ENCODE measurements around the gene NPBWR2.
"Not testable (repeated sequence)": the region's sequence is repeated elsewhere in the genome, so short reads cannot be mapped to it uniquely, and the experiment has no call there.

NPBWR2 gene

GRCh38 chr20:64119681-64120341, 12.4 kb upstream of the NPBWR2 start:
- DNase-seq (ENCODE audit: extremely low read depth in 1 of 2, low read depth in 1 of 2), result no peak

- no peak for DNase-seq (ENCODE audit: extremely low read depth in 1 of 2, low read depth in 1 of 2)
Measured at GRCh38 chr20:64119301-64119680, 11.9 kb upstream of the NPBWR2 start.

DNA sequence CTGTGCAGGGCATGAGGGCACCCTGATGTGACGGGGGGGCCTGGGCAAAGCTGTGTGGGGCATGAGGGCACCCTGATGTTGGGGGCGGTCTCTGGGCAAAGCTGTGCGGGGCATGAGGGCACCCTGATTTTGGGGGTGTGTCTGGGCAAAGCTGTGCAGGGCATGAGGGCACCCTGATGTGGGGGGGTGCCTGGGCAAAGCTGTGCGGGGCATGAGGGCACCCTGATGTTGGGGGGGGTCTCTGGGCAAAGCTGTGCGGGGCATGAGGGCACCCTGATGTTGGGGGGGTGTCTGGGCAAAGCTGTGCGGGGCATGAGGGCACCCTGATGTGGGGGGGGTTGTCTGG, 10.0 kb upstream of the NPBWR2 start:
- not testable (repeated sequence) for DNase-seq (ENCODE audit: extremely low read depth in 1 of 2, low read depth in 1 of 2)

DNA sequence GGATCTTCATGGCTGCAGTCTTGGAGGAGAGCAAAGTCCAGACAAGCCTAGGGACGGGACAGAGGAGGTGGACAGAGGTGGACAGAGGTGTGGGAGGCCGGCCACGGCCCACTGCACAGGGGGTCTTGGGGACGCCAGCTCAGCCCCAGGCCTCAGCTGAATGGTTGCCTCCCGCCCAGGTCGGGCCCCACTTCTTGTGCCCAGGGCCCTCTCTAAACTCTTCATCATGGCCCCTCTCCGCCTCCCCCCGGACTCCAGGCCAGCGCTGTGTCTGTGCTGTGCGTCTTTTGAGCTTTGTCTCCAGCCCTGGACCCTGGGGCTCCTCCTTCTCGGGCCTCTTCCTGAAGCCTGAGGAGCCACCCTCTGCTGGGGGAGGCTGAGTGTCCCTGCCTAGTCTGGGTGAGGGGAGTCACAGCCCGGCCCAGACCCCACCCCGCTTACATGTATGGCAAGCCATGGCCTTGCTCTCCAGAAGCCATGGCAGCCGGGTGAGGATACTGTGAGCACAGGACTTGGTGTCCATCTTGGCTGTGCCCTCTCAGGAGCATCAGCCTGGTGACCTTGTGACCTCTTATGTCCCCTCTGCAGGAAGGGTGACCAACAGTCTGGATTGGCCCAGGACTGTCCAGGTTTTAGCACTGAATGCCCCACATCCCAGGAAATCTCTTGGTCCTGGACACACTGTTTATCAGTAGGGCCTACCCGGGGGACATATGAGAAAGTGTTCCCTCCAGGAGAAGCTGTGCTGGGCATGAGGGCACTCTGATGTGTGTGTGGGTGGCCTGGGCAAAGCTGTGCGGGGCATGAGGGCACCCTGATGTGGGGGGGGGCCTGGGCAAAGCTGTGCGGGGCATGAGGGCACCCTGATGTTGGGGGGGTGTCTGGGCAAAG, 9.4 kb upstream of the NPBWR2 start:
- no peak for DNase-seq (ENCODE audit: extremely low read depth in 1 of 2, low read depth in 1 of 2)

DNA sequence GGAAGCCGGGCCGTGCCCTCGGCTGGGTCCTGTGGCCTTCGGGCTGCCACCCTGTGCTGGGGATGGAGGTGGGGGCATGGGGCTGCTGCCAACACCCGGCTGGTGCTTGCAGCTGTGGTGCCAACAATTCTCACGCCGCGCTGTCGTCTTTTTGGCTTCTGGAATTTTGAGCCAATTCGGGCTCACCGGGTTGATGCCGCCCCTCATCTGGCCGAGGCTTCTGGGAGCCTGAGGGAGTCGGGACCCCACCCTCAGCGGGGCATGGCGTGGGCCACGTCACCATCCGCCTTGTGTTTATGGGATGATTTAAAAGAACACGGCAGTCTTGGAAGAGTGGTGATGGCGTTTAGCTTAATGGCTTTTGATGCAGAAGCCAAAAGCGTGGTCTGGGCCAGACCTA, 8.7 kb upstream of the NPBWR2 start:
- no peak for DNase-seq (ENCODE audit: extremely low read depth in 1 of 2, low read depth in 1 of 2)

GRCh38 chr20:64115171-64115911, 8.0 kb upstream of the NPBWR2 start:
- no peak for DNase-seq (ENCODE audit: extremely low read depth in 1 of 2, low read depth in 1 of 2)

DNA sequence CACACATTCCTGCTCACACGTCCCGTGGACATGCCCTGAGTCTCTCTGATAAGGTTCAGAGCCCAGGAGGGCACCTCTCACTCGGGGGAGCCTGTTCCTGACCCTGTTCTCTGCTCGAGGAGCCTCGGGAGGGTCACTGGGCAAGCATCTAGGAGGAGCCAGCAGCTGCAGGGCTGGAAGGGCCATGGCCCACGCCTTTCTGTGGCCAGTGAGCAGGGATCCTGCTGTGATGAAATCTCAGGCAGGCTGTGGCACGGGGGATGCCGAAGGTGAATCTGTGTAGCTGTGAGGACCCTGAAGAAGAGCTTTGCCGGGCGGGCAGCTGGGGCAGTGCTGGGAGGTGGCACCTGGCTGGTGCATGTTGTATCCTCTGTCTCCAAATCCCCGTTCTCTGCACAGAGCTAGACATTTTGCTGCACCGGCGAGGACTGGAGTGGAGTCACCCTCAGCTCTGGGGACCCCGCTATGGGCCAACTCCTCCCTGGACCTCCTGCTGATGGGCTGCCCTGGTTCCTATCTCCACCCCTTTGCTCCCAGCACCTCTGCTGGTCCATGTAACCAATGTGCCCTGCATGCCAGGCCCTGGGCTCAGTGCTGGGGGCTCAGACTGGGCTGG, 7.1 kb upstream of the NPBWR2 start:
- DNase-seq (ENCODE audit: extremely low read depth in 1 of 2, low read depth in 1 of 2), result no peak

DNA sequence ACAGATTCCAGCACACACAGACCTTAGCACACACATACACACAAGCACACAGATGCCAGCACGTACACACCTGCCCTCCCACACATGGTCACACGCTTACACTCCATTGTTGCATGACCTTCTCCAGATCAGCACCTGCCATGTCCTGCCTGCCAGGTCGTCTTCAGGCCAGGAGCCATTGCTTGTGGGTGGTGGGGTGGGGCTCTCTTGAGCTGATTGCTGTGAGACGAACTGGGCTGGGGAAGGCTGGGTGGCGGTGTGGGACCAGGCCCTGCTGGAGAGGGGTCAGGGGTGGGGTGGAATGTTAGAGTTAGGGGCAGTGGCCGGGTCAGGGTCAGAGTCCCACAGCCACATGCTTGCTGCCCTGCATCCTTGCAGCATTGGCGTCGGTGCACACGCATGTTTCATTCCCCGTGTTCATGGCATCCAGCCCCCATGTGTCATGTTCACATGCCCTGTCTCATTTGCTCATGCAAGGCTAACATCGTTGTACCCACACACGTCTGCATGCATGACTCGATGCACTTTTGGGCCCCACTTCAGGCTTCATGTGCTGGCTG, 6.5 kb upstream of the NPBWR2 start:
- DNase-seq (ENCODE audit: extremely low read depth in 1 of 2, low read depth in 1 of 2), result no peak

GRCh38 chr20:64113444-64113775, 6.0 kb upstream of the NPBWR2 start:
- no peak for DNase-seq (ENCODE audit: extremely low read depth in 1 of 2, low read depth in 1 of 2)

DNA sequence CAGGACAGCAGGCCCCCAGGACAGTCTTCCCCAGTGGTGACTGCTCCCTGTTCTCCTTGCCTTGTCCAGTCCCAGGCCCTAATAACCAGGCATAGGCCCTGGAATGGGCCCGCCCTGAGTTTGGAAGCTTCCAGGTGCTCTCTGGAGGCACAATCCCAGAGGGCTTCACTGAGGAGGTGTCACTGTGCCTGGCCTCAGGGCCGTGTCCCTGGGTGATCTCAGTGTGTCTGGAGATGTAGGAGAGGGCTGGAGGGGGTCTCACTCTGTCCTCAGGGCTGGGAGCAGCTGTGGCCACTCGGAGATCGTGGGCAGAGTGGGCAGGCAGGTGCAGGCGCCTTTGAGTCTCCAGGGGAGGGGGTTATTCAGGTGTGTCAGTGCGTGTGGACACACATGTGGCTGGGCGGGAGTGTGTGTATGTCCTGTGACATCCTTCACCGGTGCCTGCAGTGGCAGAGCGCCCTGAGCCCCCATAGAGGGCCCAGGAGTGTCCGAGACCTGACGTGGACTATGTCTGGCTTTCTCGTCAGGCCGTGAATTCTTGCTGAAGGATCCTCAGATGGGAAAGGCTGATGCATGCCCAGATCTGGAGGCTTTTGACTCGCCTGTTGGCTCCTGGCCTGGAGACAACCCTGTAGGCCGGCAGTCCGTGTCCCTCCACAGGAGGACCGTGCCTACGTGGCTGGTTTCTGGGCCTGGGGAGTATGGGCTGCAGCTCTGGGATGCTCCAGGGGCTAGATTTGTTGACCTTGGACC, 5.5 kb upstream of the NPBWR2 start:
- no peak for DNase-seq (ENCODE audit: extremely low read depth in 1 of 2, low read depth in 1 of 2)

GRCh38 chr20:64111841-64112641, 4.7 kb upstream of the NPBWR2 start:
- DNase-seq (ENCODE audit: extremely low read depth in 1 of 2, low read depth in 1 of 2), result no peak

GRCh38 chr20:64110411-64111068, 3.2 kb upstream of the NPBWR2 start:
- DNase-seq (ENCODE audit: extremely low read depth in 1 of 2, low read depth in 1 of 2), result no peak

DNA sequence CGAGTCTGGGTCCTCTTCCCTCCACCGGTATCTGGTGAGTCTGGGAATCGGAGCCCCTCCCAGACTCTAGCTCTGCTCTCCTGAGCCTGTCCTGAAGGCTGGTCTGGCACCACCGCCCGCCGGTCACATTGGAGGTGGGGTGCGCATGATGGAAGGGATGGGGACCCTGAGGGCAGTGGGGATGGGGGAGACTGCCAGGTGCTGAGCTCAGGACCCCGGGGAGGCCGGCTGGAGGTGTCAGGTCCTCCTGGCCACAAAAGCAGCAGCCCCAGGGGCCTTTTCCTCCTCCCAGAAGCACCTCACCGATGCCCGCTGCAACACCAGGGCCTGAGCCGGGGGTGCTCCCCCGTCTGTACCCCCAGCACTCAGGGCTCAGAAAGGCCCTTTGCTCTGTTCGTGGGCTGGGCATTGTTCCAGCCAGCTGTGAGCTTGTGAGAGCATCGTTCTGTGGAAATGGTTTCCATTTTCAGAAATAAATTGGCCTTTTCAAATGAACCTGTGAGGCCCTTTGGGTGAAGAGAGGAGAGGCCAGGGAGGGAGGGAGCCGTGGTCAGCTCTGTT, 2.5 kb upstream of the NPBWR2 start:
- DNase-seq (ENCODE audit: extremely low read depth in 1 of 2, low read depth in 1 of 2), result no peak

DNA sequence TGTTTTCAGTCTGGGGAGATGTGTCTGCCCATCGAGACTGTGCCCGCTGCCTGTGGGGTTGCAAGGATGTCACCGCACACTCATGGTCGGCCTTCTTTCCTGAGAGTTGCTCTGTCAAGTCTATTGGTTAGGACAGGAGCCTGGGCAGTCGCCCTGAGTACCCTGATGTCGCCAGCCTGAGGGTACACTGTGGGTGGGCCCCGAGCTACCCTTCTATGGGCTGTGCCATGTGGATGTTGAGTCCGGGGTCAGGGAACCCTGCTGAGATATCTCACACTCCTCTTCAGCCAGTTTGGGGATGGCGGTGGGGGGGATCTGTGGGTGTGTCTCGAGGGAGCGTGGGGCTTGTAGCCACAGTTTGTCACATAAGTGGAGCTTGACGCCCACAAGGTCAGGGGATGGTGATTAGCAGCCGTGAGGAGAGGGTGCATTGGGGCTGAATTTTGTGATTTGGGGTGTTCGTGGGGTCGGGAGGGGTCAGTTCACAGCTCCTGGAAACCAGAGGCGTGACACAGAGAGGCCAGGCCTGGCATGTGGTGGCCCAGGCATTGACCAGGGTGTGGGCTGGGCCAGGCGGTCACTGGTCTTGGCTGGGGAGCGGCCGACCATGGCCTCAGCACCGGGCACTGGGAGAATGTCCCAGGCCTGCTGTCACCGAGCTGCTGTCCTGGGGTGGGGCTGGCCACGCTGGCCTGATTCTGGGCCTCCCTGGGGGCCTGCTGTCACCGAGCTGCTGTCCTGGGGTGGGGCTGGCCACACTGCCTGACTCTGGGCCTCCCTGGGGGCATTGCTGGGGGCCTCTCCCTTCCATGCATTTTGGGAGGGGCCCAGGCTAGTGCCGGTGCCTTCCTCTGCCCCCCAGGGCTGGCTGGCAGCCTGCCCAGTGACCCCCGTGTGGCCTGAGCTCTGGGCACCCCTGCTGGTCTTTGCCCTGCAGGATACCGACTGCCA, 1.6 kb upstream of the NPBWR2 start:
- no peak for DNase-seq (ENCODE audit: extremely low read depth in 1 of 2, low read depth in 1 of 2)

- no peak for DNase-seq (ENCODE audit: extremely low read depth in 1 of 2, low read depth in 1 of 2)
Measured at GRCh38 chr20:64107736-64108457, 532 bp upstream of the NPBWR2 start.

DNA sequence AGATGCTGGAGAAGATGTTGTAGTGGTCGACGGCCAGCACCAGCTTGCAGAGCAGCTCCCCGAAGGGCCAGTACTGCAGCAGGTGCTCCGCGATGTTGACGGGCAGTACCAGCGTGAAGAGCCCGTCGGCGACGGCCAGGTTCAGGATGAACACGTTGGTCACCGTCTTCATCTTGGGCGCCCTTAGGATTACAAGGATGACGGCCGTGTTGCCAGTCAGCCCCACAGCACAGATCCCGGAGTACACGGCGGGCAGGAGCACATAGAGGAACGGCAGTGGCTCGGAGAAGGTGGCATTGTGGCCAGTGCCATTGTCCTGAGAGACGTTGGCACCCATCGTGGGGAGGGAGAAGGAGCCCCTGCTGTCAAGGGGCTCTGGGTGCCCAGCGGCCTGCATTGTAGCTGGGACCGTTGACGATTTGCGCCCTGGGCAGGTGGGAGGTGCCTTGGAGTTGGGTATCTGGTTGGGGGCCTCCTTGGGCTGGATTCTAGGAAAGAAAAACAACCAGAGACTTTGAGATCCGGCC, 867 bp downstream of the NPBWR2 start:
- DNase-seq (ENCODE audit: extremely low read depth in 1 of 2, low read depth in 1 of 2), result no peak
